Activated naive CD8-positive, alpha-beta T cell (primary cell): ENCODE data around the gene TGIF2.
A peak's percentile ranks its signal among the peaks of the same experiment; 100 is the strongest.
"Not testable (repeated sequence)": the region's sequence is repeated elsewhere in the genome, so short reads cannot be mapped to it uniquely, and the experiment has no call there.

ENCODE experiments used
- H3K27ac Mint-ChIP-seq: one replicate; pipeline ENCODE4 v1.8.0; 2021; ENCODE audit warnings: mixed read lengths
- H3K27me3 Mint-ChIP-seq: one replicate; pipeline ENCODE4 v1.8.0; 2021; ENCODE audit warnings: mixed read lengths
- H3K36me3 Mint-ChIP-seq: one replicate; pipeline ENCODE4 v1.8.0; 2021; ENCODE audit warnings: mixed read lengths
- H3K4me1 Mint-ChIP-seq: one replicate; pipeline ENCODE4 v1.8.0; 2021; ENCODE audit warnings: low read depth, mixed read lengths
- H3K4me3 Mint-ChIP-seq: one replicate; pipeline ENCODE4 v1.8.0; 2021; ENCODE audit warnings: mild to moderate bottlenecking, mixed read lengths
- H3K9me3 Mint-ChIP-seq: one replicate; pipeline ENCODE4 v1.8.0; 2021; ENCODE audit warnings: low read depth, mixed read lengths

TGIF2 gene

GRCh38 chr20:36585410-36586125 is 12.2 kb downstream of the TGIF2 start:
- Mint-ChIP-seq H3K9me3 (no peaks in the 10 kb centered on the region), H3K4me3 (no peak overlapping the region), H3K36me3 (peaks cover 2% of the 10 kb centered on the region), H3K27me3 (no peaks in the 10 kb centered on the region), H3K27ac (peak overlapping the region; percentile 22), H3K4me1 (peaks cover 34% of the 10 kb centered on the region)

DNA sequence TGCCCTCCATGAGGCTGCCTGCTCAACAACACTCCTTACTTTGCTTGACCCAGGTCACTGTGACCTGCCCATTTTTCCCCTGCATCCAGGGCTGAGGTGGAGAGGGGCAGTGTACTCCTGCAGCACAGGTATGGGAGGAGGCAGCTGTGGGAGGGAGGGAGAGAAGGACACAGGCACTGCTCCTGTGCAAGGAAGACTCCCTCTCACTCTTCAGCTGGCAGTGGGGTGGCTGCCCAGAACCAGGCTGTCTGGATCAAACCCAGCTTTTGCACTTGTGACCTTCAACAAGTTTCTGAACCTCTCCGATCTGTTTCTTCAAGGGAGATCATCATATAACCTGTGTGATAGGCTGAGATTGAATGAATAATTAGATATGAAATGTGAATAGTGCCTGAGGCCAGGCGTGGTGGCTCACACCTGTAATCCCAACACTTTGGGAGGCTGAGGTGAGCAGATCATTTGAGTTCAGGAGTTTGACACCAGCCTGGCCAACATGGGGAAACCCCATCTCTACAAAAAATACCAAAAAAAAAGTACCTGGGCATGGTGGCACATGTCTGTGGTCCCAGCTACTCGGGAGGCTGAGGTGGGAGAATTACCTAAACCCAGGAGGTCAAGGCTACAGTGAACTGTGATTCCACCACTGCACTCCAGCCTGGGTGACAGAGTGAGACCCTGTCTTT is 14.1 kb downstream of the TGIF2 start:
- peak overlapping the region; percentile 70 for H3K27ac Mint-ChIP-seq
- H3K4me3 Mint-ChIP-seq, result no peak overlapping the region
- H3K9me3 Mint-ChIP-seq, result no peaks in the 10 kb centered on the region
- peaks cover 39% of the 10 kb centered on the region for H3K4me1 Mint-ChIP-seq
- peaks cover 2% of the 10 kb centered on the region for H3K36me3 Mint-ChIP-seq
- no peaks in the 10 kb centered on the region for H3K27me3 Mint-ChIP-seq

DNA sequence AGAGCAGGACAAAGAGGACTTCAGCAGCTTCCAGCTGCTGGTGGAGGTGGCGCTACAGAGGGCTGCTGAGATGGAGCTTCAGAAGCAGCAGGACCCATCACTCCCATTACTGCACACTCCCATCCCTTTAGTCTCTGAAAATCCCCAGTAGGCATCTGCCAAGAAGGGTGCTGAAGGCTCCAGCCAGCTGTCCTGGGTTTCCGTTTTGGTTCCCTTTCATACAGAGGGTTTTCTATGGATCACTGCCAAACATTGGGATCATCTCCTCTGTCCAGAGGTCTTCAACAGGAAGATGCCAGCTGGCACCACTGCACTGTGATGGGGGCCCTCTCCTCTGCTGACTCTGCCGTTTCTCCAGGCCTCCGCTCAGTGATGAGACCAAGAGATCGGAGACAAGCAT is 17.9 kb downstream of the TGIF2 start:
- H3K27me3 Mint-ChIP-seq, result no peaks in the 10 kb centered on the region

GRCh38 chr20:36591854-36592641 is 18.7 kb downstream of the TGIF2 start:
- H3K9me3 Mint-ChIP-seq, result no peaks in the 10 kb centered on the region
- H3K4me3 Mint-ChIP-seq, result peak overlapping the region; percentile 79
- H3K27me3 Mint-ChIP-seq, result no peaks in the 10 kb centered on the region
- peaks cover 62% of the 10 kb centered on the region for H3K4me1 Mint-ChIP-seq
- peaks cover 6% of the 10 kb centered on the region for H3K36me3 Mint-ChIP-seq
- H3K27ac Mint-ChIP-seq, result peak overlapping the region; percentile 90

More for the DNA sequence above, 17.9 kb downstream of the TGIF2 start:
- H3K36me3 Mint-ChIP-seq, result peaks cover 6% of the 10 kb centered on the region
- peak overlapping the region; percentile 90 for H3K27ac Mint-ChIP-seq
- peaks cover 67% of the 10 kb centered on the region for H3K4me1 Mint-ChIP-seq
- no peaks in the 10 kb centered on the region for H3K9me3 Mint-ChIP-seq
- H3K4me3 Mint-ChIP-seq, result peak overlapping the region; percentile 79

- peak overlapping the region; percentile 90 for H3K27ac Mint-ChIP-seq
- peak overlapping the region; percentile 12 for H3K4me3 Mint-ChIP-seq
These were observed 20.0 kb downstream of the TGIF2 start for GRCh38 chr20:36593347-36593929.

DNA sequence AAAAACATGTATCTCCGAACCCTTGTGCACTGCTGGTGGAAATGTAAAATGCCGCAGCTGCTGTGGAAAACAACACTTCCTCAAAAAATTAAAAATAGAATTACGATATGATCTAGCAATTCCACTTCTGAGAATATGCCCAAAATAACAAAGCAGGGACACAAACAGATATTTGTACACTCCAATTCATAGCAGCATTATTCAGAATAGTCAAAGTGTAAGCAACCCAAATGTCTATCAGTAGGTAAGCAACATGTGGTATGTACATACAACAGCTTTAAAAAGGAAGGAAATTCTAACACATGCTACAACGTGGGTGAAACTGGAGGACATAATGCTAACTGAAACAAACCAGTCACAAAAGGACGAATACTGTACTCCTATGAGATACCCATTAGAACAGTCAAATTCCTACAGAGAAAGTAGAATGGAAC is 26.5 kb downstream of the TGIF2 start:
- Mint-ChIP-seq H3K27me3 (no peaks in the 10 kb centered on the region), H3K4me3 (peak overlapping the region; percentile 46), H3K36me3 (peaks cover 3% of the 10 kb centered on the region), H3K27ac (no peak overlapping the region), H3K4me1 (peaks cover 22% of the 10 kb centered on the region), H3K9me3 (no peaks in the 10 kb centered on the region)

More at GRCh38 chr20:36593347-36593929, 20.0 kb downstream of the TGIF2 start:
- peaks cover 54% of the 10 kb centered on the region for H3K4me1 Mint-ChIP-seq
- H3K36me3 Mint-ChIP-seq, result peaks cover 6% of the 10 kb centered on the region
- H3K9me3 Mint-ChIP-seq, result no peaks in the 10 kb centered on the region
- H3K27me3 Mint-ChIP-seq, result no peaks in the 10 kb centered on the region

- Mint-ChIP-seq H3K36me3 (no peaks in the 10 kb centered on the region), H3K4me1 (peaks cover 15% of the 10 kb centered on the region), H3K4me3 (no peak overlapping the region), H3K27ac (no peak overlapping the region), H3K9me3 (no peaks in the 10 kb centered on the region), H3K27me3 (no peaks in the 10 kb centered on the region)
These were observed 28.1 kb downstream of the TGIF2 start for GRCh38 chr20:36601540-36601939.

- H3K27me3 Mint-ChIP-seq, result no peaks in the 10 kb centered on the region
- H3K4me1 Mint-ChIP-seq, result peaks cover 26% of the 10 kb centered on the region
- H3K9me3 Mint-ChIP-seq, result no peaks in the 10 kb centered on the region
- H3K36me3 Mint-ChIP-seq, result no peaks in the 10 kb centered on the region
- H3K27ac Mint-ChIP-seq, result peak overlapping the region; percentile 93
- H3K4me3 Mint-ChIP-seq, result peak overlapping the region; percentile 95
These were observed 31.6 kb downstream of the TGIF2 start for GRCh38 chr20:36604952-36605398.

- no peaks in the 10 kb centered on the region for H3K9me3 Mint-ChIP-seq
- peak within 1 kb of the TSS; percentile 95 for H3K4me3 Mint-ChIP-seq
- H3K27me3 Mint-ChIP-seq, result no peaks in the 10 kb centered on the region
- peaks cover 24% of the 10 kb centered on the region for H3K4me1 Mint-ChIP-seq
- peak within 1 kb of the TSS; percentile 93 for H3K27ac Mint-ChIP-seq
- no peaks in the 10 kb centered on the region for H3K36me3 Mint-ChIP-seq
These were observed 32.2 kb downstream of the TGIF2 start, which contains the start of gene RAB5IF for GRCh38 chr20:36605399-36606157. RAB5IF (plus strand) TSS chr20:36605779; CDS start chr20:36605952, 173 bp downstream.

GRCh38 chr20:36606158-36607066 is 33.0 kb downstream of the TGIF2 start:
- Mint-ChIP-seq H3K4me3 (peak overlapping the region; percentile 95), H3K4me1 (peaks cover 23% of the 10 kb centered on the region), H3K36me3 (no peaks in the 10 kb centered on the region), H3K9me3 (no peaks in the 10 kb centered on the region), H3K27me3 (no peaks in the 10 kb centered on the region), H3K27ac (peak overlapping the region; percentile 91)

GRCh38 chr20:36607586-36608387 is 34.4 kb downstream of the TGIF2 start:
- Mint-ChIP-seq H3K9me3 (no peaks in the 10 kb centered on the region), H3K4me3 (peak overlapping the region; percentile 95), H3K27me3 (no peaks in the 10 kb centered on the region), H3K4me1 (peaks cover 26% of the 10 kb centered on the region), H3K36me3 (peaks cover 2% of the 10 kb centered on the region), H3K27ac (peak overlapping the region; percentile 91)

DNA sequence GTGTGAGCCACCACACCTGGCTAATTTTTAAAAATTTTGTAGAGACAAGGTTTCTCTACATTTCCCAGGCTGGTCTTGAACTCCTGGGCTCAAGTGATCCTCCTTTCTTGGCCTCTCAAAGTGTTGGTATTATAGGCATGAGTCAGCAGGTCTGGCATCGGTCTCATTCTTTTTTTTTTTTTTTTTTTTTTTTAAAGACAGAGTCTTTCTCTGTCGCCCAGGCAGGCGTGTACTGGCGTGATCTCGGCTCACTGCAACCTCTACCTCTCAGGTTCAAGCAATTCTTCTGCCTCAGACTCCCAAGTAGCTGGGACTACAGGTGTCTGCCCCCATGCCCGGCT is 35.0 kb downstream of the TGIF2 start:
- not testable (repeated sequence) for H3K9me3 Mint-ChIP-seq, H3K36me3 Mint-ChIP-seq, H3K4me3 Mint-ChIP-seq, H3K27me3 Mint-ChIP-seq
- H3K27ac Mint-ChIP-seq, result peak overlapping the region; percentile 6
- peaks cover 30% of the 10 kb centered on the region for H3K4me1 Mint-ChIP-seq

- Mint-ChIP-seq H3K4me1 (peaks cover 26% of the 10 kb centered on the region), H3K27ac (no peak overlapping the region), H3K9me3 (no peaks in the 10 kb centered on the region), H3K36me3 (peaks cover 3% of the 10 kb centered on the region), H3K27me3 (no peaks in the 10 kb centered on the region), H3K4me3 (no peak overlapping the region)
These were observed 38.2 kb downstream of the TGIF2 start for GRCh38 chr20:36611625-36612024.
